Hepatocyte (in vitro differentiated cells): ENCODE results near the gene PDE3B. TPM values are rescaled to one million over a fixed set of nuclear protein-coding genes. Genes with fewer than 3 reads are reported as not detected.
A peak's percentile ranks its signal among the peaks of the same experiment; 100 is the strongest.

Experiments
- DNase-seq: peaks from one replicate; pipeline ENCODE4 v3.0.0-alpha.2; 2016; ENCODE audit warnings: low spot score
- H2AFZ ChIP-seq: fragments of 200-600 bp; sonication (generic); 2 replicates; pipeline ENCODE4 v1.6.0; 2016; ENCODE audit warnings: antibody characterized with exemption, mild to moderate bottlenecking
- H3K27ac ChIP-seq: fragments of 200-600 bp; sonication (generic); 2 replicates; pipeline ENCODE4 v1.5.1; 2016; ENCODE audit warnings: mild to moderate bottlenecking
- H3K27me3 ChIP-seq: fragments of 200-600 bp; sonication (generic); 2 replicates; pipeline ENCODE4 v1.6.1; 2016
- H3K36me3 ChIP-seq: fragments of 200-600 bp; sonication (generic); replicated peaks from 2 replicates; pipeline ENCODE4 v1.5.1; 2016; ENCODE audit warnings: low read depth; ENCODE audit not compliant: insufficient read depth
- H3K4me1 ChIP-seq: fragments of 200-600 bp; sonication (generic); 2 replicates; pipeline ENCODE4 v1.5.1; 2016; ENCODE audit warnings: mild to moderate bottlenecking, moderate library complexity; ENCODE audit not compliant: insufficient read depth
- H3K4me2 ChIP-seq: fragments of 200-600 bp; sonication (generic); 2 replicates; pipeline ENCODE4 v1.6.0; 2016
- H3K4me3 ChIP-seq: fragments of 200-600 bp; sonication (generic); 2 replicates; pipeline ENCODE4 v1.5.1; 2016; ENCODE audit warnings: mild to moderate bottlenecking
- H3K79me2 ChIP-seq: fragments of 200-600 bp; sonication (generic); 2 replicates; pipeline ENCODE4 v1.6.0; 2017; ENCODE audit warnings: mild to moderate bottlenecking
- H3K9me2 ChIP-seq: fragments of 200-600 bp; sonication (generic); replicated peaks from 2 replicates; pipeline ENCODE4 v1.6.0; 2017; ENCODE audit warnings: mild to moderate bottlenecking; ENCODE audit not compliant: insufficient read depth
- H3K9me3 ChIP-seq: fragments of 200-600 bp; sonication (generic); 2 replicates; pipeline ENCODE4 v1.5.1; 2016; ENCODE audit warnings: low read depth, mild to moderate bottlenecking
- H4K20me1 ChIP-seq: fragments of 200-600 bp; sonication (generic); 2 replicates; pipeline ENCODE4 v1.6.0; 2016; ENCODE audit warnings: mild to moderate bottlenecking; ENCODE audit not compliant: insufficient read depth, poor library complexity, severe bottlenecking
- EZH2 ChIP-seq: fragments of 200-600 bp; sonication (generic); IDR thresholded peaks from 2 replicates; pipeline ENCODE4 v1.6.1; 2016; ENCODE audit warnings: antibody characterized with exemption, mild to moderate bottlenecking, borderline replicate concordance
- EZH2phosphoT487 ChIP-seq: fragments of 200-600 bp; sonication (generic); IDR thresholded peaks from one replicate; pipeline ENCODE4 v1.6.1; 2018; ENCODE audit warnings: antibody characterized with exemption, mild to moderate bottlenecking, low read depth, moderate library complexity; ENCODE audit not compliant: unreplicated experiment, severe bottlenecking
- WGBS: methylation state at CpG from one replicate; pipeline ENCODE4 v1.1.6; 2016; ENCODE audit warnings: low lambda C conversion rate; ENCODE audit errors: missing lambda C conversion rate; 5-methylcytosine and 5-hydroxymethylcytosine counted together
- polyA plus RNA-seq: library from polyadenylated mRNA; unstranded; fragments of >200 nt; fragmentation: Nextera tagmentation; extraction: Ambion mirVana; gene quantifications from 2 replicates; pipeline ENCODE4 v1.2.1, GENCODE V29; 2016
- total RNA-seq: library from RNA; depleted of rRNA; stranded (reverse); fragments of >200 nt; gene quantifications from 2 replicates; pipeline ENCODE4 v1.2.3, GENCODE V29; 2014
- TF ChIP-seq, protein P1 (sequence below): fragments of 200-600 bp; sonication (generic); IDR thresholded peaks from 2 replicates; pipeline ENCODE4 v1.5.1; 2016; ENCODE audit warnings: antibody characterized with exemption, mild to moderate bottlenecking; ENCODE audit not compliant: poor library complexity

The PDE3B gene
- total and polyA plus RNA-seq, 2 experiments from 2014 or later, result 15.8 to 46.3 TPM

DNA sequence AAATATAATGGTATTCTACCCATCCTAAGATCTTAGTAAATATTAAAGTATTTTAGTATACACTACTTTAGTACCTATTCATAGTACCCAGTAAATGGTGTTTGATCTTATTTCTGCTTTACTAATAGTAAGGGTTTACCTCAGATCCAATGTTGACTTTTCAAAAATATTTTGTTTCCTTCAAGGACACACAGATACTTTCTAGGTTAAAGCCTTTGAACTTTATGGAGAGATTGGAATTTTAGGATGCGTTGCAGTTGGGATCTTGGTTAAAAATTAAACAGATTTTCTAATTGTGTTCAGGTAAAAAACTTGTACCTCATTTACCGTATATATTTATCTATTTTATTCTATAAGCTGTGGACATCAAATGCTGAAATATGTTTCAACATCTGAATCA is 175.2 kb downstream of the PDE3B start:
- WGBS, result 82% methylated on average over 2 of the region's 2 CpGs
- Histone ChIP-seq H3K4me3 (no peak overlapping the region), H4K20me1 (no peaks in the 10 kb centered on the region), H2AFZ (no peak overlapping the region), H3K36me3 (no peaks in the 10 kb centered on the region), H3K4me2 (no peak overlapping the region), H3K79me2 (no peaks in the 10 kb centered on the region), H3K27me3 (no peaks in the 10 kb centered on the region), H3K9me3 (no peaks in the 10 kb centered on the region), H3K4me1 (no peaks in the 10 kb centered on the region), H3K9me2 (no peaks in the 10 kb centered on the region), H3K27ac (no peak overlapping the region)
- no peak for DNase-seq
- TF ChIP-seq EZH2phosphoT487 (no peak), EZH2 (no peak)
- TF ChIP-seq, protein P1, sequence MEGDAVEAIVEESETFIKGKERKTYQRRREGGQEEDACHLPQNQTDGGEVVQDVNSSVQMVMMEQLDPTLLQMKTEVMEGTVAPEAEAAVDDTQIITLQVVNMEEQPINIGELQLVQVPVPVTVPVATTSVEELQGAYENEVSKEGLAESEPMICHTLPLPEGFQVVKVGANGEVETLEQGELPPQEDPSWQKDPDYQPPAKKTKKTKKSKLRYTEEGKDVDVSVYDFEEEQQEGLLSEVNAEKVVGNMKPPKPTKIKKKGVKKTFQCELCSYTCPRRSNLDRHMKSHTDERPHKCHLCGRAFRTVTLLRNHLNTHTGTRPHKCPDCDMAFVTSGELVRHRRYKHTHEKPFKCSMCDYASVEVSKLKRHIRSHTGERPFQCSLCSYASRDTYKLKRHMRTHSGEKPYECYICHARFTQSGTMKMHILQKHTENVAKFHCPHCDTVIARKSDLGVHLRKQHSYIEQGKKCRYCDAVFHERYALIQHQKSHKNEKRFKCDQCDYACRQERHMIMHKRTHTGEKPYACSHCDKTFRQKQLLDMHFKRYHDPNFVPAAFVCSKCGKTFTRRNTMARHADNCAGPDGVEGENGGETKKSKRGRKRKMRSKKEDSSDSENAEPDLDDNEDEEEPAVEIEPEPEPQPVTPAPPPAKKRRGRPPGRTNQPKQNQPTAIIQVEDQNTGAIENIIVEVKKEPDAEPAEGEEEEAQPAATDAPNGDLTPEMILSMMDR, result no peak

- H3K4me3 ChIP-seq, result no peak overlapping the region
- no peak overlapping the region for H3K4me2 ChIP-seq
- TF ChIP-seq EZH2phosphoT487 (no peak), EZH2 (no peak)
- TF ChIP-seq, protein P1, result no peak
- H3K4me1 ChIP-seq, result no peaks in the 10 kb centered on the region
- H4K20me1 ChIP-seq, result no peaks in the 10 kb centered on the region
- no peaks in the 10 kb centered on the region for H3K36me3 ChIP-seq
- H3K9me2 ChIP-seq, result no peaks in the 10 kb centered on the region
- H2AFZ ChIP-seq, result no peak overlapping the region
- H3K27ac ChIP-seq, result no peak overlapping the region
- no peaks in the 10 kb centered on the region for H3K79me2 ChIP-seq
- H3K9me3 ChIP-seq, result no peaks in the 10 kb centered on the region
- DNase-seq, result no peak
- no peaks in the 10 kb centered on the region for H3K27me3 ChIP-seq
Observed at GRCh38 chr11:14819596-14819995, 176.0 kb downstream of the PDE3B start.

GRCh38 chr11:14821031-14821430 is 177.4 kb downstream of the PDE3B start:
- TF ChIP-seq EZH2, result no peak
- TF ChIP-seq, protein P1, result no peak
- no peak for TF ChIP-seq EZH2phosphoT487
- Histone ChIP-seq H3K9me2 (no peaks in the 10 kb centered on the region), H4K20me1 (no peaks in the 10 kb centered on the region), H2AFZ (no peak overlapping the region), H3K4me1 (no peaks in the 10 kb centered on the region), H3K79me2 (no peaks in the 10 kb centered on the region), H3K4me2 (no peak overlapping the region), H3K4me3 (no peak overlapping the region), H3K36me3 (no peaks in the 10 kb centered on the region), H3K27me3 (no peaks in the 10 kb centered on the region), H3K9me3 (no peaks in the 10 kb centered on the region), H3K27ac (no peak overlapping the region)
- peak; percentile 5 for DNase-seq

DNA sequence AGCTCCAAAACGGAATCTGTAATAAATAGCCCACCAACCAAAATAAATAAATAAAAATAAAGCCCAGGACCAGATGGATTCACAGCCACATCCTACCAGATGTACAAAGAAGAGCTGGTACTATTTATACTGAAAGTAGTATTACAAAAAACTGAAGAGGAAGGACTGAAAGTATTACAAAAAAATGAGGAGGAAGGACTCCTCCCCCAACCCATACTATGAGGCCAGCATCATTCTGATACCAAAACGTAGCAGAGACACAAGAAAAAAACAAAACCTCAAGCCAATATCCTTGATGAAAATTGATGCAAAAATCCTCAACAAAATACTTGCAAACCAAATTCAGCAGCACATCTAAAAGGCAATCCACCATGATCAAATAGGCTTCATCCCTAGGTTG is 183.0 kb downstream of the PDE3B start:
- no peak for TF ChIP-seq EZH2phosphoT487
- no peak for DNase-seq
- Histone ChIP-seq H3K4me3 (no peak overlapping the region), H3K27me3 (no peaks in the 10 kb centered on the region), H3K27ac (no peak overlapping the region), H3K4me1 (no peaks in the 10 kb centered on the region), H2AFZ (no peak overlapping the region), H3K9me2 (no peaks in the 10 kb centered on the region), H3K36me3 (no peaks in the 10 kb centered on the region), H3K79me2 (no peaks in the 10 kb centered on the region), H3K9me3 (no peaks in the 10 kb centered on the region), H3K4me2 (no peak overlapping the region), H4K20me1 (no peaks in the 10 kb centered on the region)
- 96% methylated on average over 2 of the region's 2 CpGs for WGBS
